HTERT RPE-1 (cell line): Measurements from ENCODE around the gene TP53TG3F.
"Not testable (repeated sequence)": the region's sequence is repeated elsewhere in the genome, so short reads cannot be mapped to it uniquely, and the experiment has no call there.

Experiments
- in situ Hi-C: fragments of 300-500 bp; cut with MboI; formaldehyde crosslinking; loops from 4 replicates; pipeline ENCODE4 v1.14.3; 2020; ENCODE audit warnings: low sequenced_read_pairs

TP53TG3F gene

GRCh38 chr16:33459312-33459711, at the start of gene TP53TG3F:
Gene TP53TG3F (plus strand): TSS chr16:33459612. CDS start chr16:33459680, 68 bp downstream.
- in situ Hi-C loops = not testable (repeated sequence)

- in situ Hi-C loops = not testable (repeated sequence)
These were observed 32.2 kb downstream of the TP53TG3F start for GRCh38 chr16:33491611-33492010.

- in situ Hi-C loops = not testable (repeated sequence)
These were observed 47.8 kb downstream of the TP53TG3F start for GRCh38 chr16:33507231-33507630.

GRCh38 chr16:33509070-33509469, 49.7 kb downstream of the TP53TG3F start:
- in situ Hi-C loops = not testable (repeated sequence)

- in situ Hi-C loops = not testable (repeated sequence)
These were observed 50.5 kb downstream of the TP53TG3F start for GRCh38 chr16:33509906-33510305.
